HUES48 (cell line): ENCODE results near the gene RGS18.
"Not testable (repeated sequence)": the region's sequence is repeated elsewhere in the genome, so short reads cannot be mapped to it uniquely, and the experiment has no call there.

Source experiments
- H3K27ac ChIP-seq: one replicate; pipeline ENCODE4 v1.7.0; 2013; ENCODE audit warnings: low read depth, low read length, inconsistent platforms
- H3K27me3 ChIP-seq: 2 replicates; pipeline ENCODE4 v1.6.1; 2013; ENCODE audit warnings: mild to moderate bottlenecking, low read length; ENCODE audit not compliant: control insufficient read depth, insufficient read depth
- H3K36me3 ChIP-seq: 2 replicates; pipeline ENCODE4 v1.6.1; 2013; ENCODE audit warnings: low read length; ENCODE audit not compliant: control insufficient read depth, insufficient read depth
- H3K4me1 ChIP-seq: 2 replicates; pipeline ENCODE4 v1.6.1; 2013; ENCODE audit warnings: mild to moderate bottlenecking, low read length; ENCODE audit not compliant: control insufficient read depth, insufficient read depth
- H3K4me3 ChIP-seq: 2 replicates; pipeline ENCODE4 v1.5.1; 2013; ENCODE audit warnings: mild to moderate bottlenecking, low read depth, low read length
- H3K9ac ChIP-seq: 2 replicates; pipeline ENCODE4 v1.6.1; 2013; ENCODE audit warnings: mild to moderate bottlenecking, low read depth, low read length, moderate library complexity
- H3K9me3 ChIP-seq: 2 replicates; pipeline ENCODE4 v1.6.1; 2013; ENCODE audit warnings: low read length; ENCODE audit not compliant: control insufficient read depth, insufficient read depth

Gene RGS18

GRCh38 chr1:192224396-192224795 is 66.1 kb downstream of the RGS18 start:
- Histone ChIP-seq H3K27ac (no peak overlapping the region), H3K36me3 (no peaks in the 10 kb centered on the region), H3K9ac (no peak overlapping the region), H3K4me1 (peaks cover 7% of the 10 kb centered on the region; the same call in 1 of the 2 replicates), H3K9me3 (no peaks in the 10 kb centered on the region), H3K27me3 (no peaks in the 10 kb centered on the region), H3K4me3 (no peak overlapping the region)

- Histone ChIP-seq H3K4me1 (peaks cover 7% of the 10 kb centered on the region; the same call in 1 of the 2 replicates), H3K9me3 (no peaks in the 10 kb centered on the region), H3K4me3 (no peak overlapping the region), H3K27me3 (no peaks in the 10 kb centered on the region), H3K36me3 (no peaks in the 10 kb centered on the region), H3K9ac (no peak overlapping the region), H3K27ac (no peak overlapping the region)
Measured at GRCh38 chr1:192224846-192225245, 66.6 kb downstream of the RGS18 start.

GRCh38 chr1:192225266-192225665 is 67.0 kb downstream of the RGS18 start:
- Histone ChIP-seq H3K27me3 (no peaks in the 10 kb centered on the region), H3K4me1 (peaks cover 7% of the 10 kb centered on the region; the same call in 1 of the 2 replicates), H3K9ac (no peak overlapping the region), H3K27ac (no peak overlapping the region), H3K9me3 (no peaks in the 10 kb centered on the region), H3K4me3 (no peak overlapping the region), H3K36me3 (no peaks in the 10 kb centered on the region)

DNA sequence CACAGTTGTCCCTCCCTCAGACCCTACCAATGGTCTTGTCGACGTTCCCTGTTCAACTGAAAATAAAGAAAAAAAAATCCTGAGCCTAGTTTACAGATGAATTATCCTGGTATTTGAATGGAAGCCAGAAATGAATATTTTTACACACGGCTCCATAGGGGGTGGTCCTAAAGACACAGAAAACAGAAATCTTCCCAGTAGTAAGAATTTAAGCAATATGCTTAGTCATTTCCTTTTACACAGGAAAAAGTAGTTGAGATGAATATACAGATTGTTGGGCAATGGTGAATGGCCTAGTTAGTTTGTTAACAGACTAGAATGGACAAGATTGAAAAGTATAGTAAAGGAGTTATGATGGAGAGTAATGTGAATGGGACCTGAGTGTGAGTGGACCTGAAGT is 67.4 kb downstream of the RGS18 start:
- H3K9ac ChIP-seq, result no peak overlapping the region
- H3K27ac ChIP-seq, result no peak overlapping the region
- H3K36me3 ChIP-seq, result no peaks in the 10 kb centered on the region
- peaks cover 7% of the 10 kb centered on the region; the same call in 1 of the 2 replicates for H3K4me1 ChIP-seq
- H3K4me3 ChIP-seq, result no peak overlapping the region
- no peaks in the 10 kb centered on the region for H3K9me3 ChIP-seq
- no peaks in the 10 kb centered on the region for H3K27me3 ChIP-seq

DNA sequence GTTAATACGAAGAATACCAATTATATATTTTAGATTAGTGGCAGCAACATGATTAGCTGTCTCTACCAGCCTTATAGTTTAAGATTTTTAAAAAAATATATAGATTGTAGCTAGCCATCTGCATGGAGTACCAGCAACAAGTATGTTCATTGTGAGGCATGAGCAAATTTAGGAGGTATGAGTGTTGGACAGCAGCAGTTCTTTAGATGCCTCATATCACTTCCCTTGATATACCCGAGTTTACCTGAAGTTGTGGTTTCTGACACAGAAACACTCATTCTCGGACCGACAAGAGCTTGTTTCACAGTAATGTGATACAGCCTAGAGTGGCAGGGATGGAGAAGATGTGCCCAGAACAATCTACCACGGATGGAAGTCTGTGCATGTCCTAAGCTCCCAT is 69.1 kb downstream of the RGS18 start:
- H3K36me3 ChIP-seq, result no peaks in the 10 kb centered on the region
- H3K27me3 ChIP-seq, result no peaks in the 10 kb centered on the region
- H3K27ac ChIP-seq, result no peak overlapping the region
- no peaks in the 10 kb centered on the region for H3K9me3 ChIP-seq
- H3K9ac ChIP-seq, result no peak overlapping the region
- peaks cover 7% of the 10 kb centered on the region; the same call in 1 of the 2 replicates for H3K4me1 ChIP-seq
- H3K4me3 ChIP-seq, result no peak overlapping the region

GRCh38 chr1:192227980-192228379 is 69.7 kb downstream of the RGS18 start:
- not testable (repeated sequence) for H3K36me3 ChIP-seq, H3K9me3 ChIP-seq, H3K27me3 ChIP-seq, H3K27ac ChIP-seq, H3K4me1 ChIP-seq, H3K4me3 ChIP-seq, H3K9ac ChIP-seq

- Histone ChIP-seq H3K9me3 (no peaks in the 10 kb centered on the region), H3K9ac (no peak overlapping the region), H3K36me3 (no peaks in the 10 kb centered on the region), H3K4me1 (no peaks in the 10 kb centered on the region), H3K27me3 (no peaks in the 10 kb centered on the region), H3K27ac (no peak overlapping the region), H3K4me3 (no peak overlapping the region)
Measured at GRCh38 chr1:192232817-192233417, 74.7 kb downstream of the RGS18 start.

GRCh38 chr1:192235127-192235526 is 76.9 kb downstream of the RGS18 start:
- H3K27ac ChIP-seq, result no peak overlapping the region
- H3K9me3 ChIP-seq, result no peaks in the 10 kb centered on the region
- no peaks in the 10 kb centered on the region for H3K36me3 ChIP-seq
- no peaks in the 10 kb centered on the region for H3K27me3 ChIP-seq
- H3K4me1 ChIP-seq, result no peaks in the 10 kb centered on the region
- H3K9ac ChIP-seq, result no peak overlapping the region
- no peak overlapping the region for H3K4me3 ChIP-seq
